ENCODE results near the gene ADK. TPM values are rescaled to one million over a fixed set of nuclear protein-coding genes. Genes with fewer than 3 reads are reported as not detected.

Gene ADK
- total RNA-seq, 1 donor from 2014 or later, result 39.4 TPM

DNA sequence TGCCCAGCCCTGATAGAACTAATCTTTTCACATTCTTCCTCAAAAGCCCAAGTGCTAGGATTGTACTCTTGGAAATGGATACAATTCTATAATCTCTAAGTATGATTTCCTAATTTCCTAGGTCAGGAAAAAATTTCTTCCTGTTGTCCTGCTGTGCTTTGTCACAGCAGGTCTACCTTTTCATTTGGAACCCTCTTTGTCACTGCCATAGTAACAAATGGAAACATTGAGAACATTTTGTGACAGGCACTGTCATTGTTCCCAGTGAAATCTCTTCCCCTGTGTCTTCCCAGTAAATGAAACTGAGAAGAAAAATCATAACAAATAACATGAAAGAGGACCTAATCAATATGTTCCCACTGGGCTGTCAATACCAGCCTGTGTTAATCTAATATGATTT lies 524.5 kb downstream of the ADK start:
- no peak overlapping the region for H3K4me3 ChIP-seq (ENCODE audit: low read depth, low read length)
- TF ChIP-seq, protein P1, sequence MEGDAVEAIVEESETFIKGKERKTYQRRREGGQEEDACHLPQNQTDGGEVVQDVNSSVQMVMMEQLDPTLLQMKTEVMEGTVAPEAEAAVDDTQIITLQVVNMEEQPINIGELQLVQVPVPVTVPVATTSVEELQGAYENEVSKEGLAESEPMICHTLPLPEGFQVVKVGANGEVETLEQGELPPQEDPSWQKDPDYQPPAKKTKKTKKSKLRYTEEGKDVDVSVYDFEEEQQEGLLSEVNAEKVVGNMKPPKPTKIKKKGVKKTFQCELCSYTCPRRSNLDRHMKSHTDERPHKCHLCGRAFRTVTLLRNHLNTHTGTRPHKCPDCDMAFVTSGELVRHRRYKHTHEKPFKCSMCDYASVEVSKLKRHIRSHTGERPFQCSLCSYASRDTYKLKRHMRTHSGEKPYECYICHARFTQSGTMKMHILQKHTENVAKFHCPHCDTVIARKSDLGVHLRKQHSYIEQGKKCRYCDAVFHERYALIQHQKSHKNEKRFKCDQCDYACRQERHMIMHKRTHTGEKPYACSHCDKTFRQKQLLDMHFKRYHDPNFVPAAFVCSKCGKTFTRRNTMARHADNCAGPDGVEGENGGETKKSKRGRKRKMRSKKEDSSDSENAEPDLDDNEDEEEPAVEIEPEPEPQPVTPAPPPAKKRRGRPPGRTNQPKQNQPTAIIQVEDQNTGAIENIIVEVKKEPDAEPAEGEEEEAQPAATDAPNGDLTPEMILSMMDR (conservative IDR thresholded peaks at IDR 0.05; ENCODE audit: low read depth, low read length), result no peak
- no peak for DNase-seq (ENCODE audit: low read depth)

DNA sequence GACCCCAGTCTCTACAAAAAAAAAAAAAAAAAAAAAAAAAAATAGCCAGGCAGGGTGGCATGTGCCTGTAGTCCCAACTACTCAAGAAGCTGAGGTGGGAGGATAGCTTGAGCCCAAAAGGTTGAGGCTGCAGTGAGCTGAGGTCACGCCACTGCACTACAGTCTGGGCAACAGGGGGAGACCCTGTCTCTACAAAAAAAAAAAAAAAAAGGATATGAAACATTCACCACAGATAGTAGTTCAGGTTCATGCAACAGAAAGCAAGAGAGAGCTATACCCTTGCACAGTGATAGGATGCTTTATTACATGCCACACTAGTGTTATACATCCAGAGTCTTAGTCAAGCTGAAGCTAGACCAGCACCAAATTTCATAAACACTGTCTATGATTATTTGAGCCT lies 526.9 kb downstream of the ADK start:
- DNase-seq (ENCODE audit: low read depth), result no peak
- TF ChIP-seq, protein P1 (conservative IDR thresholded peaks at IDR 0.05; ENCODE audit: low read depth, low read length), result no peak
- no peak overlapping the region for H3K4me3 ChIP-seq (ENCODE audit: low read depth, low read length)

DNA sequence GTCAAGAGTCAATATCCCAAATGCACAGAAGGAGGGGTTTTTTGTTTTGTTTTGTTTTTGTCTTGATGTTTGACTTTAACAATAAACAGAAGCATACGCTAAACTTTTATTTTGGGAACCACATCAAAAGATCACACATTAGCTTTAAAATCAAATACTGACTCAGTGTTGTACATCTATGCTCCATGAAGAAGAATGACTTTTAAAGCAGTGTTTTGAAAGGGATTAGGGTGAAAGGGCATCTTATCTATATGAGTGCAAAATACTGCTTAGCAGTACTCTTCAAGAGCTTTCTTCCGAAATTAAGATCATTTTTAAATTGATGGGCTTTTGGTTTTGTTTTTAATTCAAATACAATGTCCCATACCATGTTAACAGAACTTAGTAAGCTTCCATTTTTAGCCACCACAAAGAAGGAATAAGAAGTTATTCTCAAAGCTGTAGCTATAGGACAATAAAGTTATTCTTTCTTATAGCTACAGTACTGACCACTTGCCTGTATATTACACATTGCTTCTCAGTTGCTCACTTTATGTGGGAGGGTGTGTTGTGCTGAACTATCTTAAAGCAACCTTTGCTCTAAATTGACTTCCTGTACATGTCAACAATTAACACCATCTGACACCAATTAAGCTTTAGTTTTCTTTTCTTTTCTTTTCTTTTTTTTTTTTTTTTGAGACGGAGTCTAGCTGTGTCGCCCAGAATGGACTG lies 531.1 kb downstream of the ADK start:
- DNase-seq (ENCODE audit: low read depth), result no peak
- no peak overlapping the region for H3K4me3 ChIP-seq (ENCODE audit: low read depth, low read length)
- TF ChIP-seq, protein P1 (conservative IDR thresholded peaks at IDR 0.05; ENCODE audit: low read depth, low read length), result no peak

DNA sequence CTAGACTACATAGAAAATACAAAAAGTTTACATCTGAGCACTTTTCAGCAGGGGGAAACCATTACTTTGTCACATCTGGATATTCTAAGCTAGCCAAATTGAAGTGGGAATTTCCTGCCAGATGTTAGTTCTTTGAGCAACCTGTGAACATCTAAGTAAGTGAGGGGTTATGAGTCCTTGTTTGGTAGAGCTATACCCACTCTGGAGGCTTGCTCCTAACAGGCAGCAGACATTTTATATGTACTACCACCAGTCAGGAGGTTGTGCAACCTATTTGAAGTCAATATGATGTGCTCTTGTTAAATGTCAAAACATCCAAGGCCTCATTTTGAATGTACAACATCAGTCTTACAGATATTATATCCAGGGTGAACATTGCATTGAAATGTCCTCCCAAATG lies 532.0 kb downstream of the ADK start:
- TF ChIP-seq, protein P1 (conservative IDR thresholded peaks at IDR 0.05; ENCODE audit: low read depth, low read length), result no peak
- no peak overlapping the region for H3K4me3 ChIP-seq (ENCODE audit: low read depth, low read length)
- DNase-seq (ENCODE audit: low read depth), result no peak

DNA sequence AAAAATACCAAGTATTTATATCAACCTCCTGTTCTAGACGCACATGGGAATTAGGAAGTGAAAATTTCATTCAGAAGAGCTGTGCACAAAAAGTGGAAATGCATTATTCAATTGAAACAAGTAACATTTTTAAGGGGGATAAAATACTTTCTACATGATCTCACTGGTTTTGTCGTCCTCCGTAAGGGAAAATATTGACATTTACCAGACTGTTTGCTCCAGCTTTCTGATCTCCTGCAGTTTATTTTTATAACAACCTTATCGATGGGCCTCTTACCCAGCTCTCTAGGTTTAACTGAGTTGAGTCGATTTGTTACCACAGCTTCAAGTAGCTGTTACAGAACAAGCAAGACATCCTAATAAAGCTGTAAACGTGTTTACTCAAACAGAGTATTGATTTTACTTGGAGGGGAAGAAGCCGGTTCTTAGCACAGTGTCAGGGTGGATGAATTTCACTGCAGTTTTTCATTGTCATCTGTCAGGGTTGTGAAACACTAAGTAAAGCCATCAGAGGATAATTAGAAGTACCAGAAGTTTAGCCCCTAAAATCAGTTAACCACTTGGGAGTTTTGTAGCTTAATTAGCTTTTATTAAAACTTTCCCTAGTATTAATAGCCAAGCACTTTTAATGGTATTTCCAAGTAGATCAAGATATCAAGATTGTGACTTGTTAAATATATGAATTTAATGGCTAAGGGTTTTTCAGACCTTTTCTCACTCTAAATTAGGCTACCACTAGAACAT lies 532.8 kb downstream of the ADK start:
- no peak overlapping the region for H3K4me3 ChIP-seq (ENCODE audit: low read depth, low read length)
- no peak for DNase-seq (ENCODE audit: low read depth)
- TF ChIP-seq, protein P1 (conservative IDR thresholded peaks at IDR 0.05; ENCODE audit: low read depth, low read length), result no peak

DNA sequence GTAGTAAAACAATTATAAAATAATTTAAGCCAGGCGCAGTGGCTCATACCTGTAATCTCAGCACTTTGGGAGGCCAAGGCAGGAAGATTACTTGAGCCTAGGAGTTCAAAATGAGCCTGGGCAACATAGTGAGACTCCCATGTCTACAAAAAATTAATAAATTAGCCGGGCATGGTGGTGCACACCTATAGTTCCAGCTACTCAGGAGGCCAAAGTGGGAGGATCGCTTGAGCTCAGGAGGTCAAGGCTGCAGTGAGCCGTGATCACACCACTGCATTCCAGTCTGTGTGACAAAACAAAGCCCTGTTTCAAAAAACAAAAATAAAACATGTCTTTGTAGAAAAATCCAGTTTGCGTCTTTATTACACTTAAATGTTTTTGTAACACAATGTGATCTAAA lies 533.4 kb downstream of the ADK start:
- no peak for DNase-seq (ENCODE audit: low read depth)
- no peak overlapping the region for H3K4me3 ChIP-seq (ENCODE audit: low read depth, low read length)
- TF ChIP-seq, protein P1 (conservative IDR thresholded peaks at IDR 0.05; ENCODE audit: low read depth, low read length), result no peak

All from epithelial cell of proximal tubule (primary cell).